Left renal cortex interstitium (tissue), 4 donors: ENCODE measurements around the gene ATP2B2. TPM values are rescaled to one million over a fixed set of nuclear protein-coding genes. Genes with fewer than 3 reads are reported as not detected.

Source experiments
- DNase-seq, 4 donors: peaks; one replicate each; pipeline ENCODE4 v3.0.0-alpha.2; 2013; ENCODE audit warnings: low read depth in 4 of 4, low spot score in 2 of 4, missing footprints in 1 of 4
- polyA plus RNA-seq, 4 donors: library from polyadenylated mRNA; unstranded; fragments of 120-200 nt; gene quantifications; one replicate each; pipeline ENCODE4 v1.2.1, GENCODE V29; 2013; ENCODE audit not compliant: insufficient read length in 4 of 4

Gene ATP2B2
- polyA plus RNA-seq, 4 donors = 0.33 to 0.65 (median 0.52) TPM

- no peak for DNase-seq
Observed at GRCh38 chr3:10435850-10436249, 69.5 kb downstream of the ATP2B2 start.

GRCh38 chr3:10434938-10435336 lies 70.4 kb downstream of the ATP2B2 start:
- DNase-seq = no peak

GRCh38 chr3:10434144-10434937 lies 71.0 kb downstream of the ATP2B2 start:
- DNase-seq = no peak

DNA sequence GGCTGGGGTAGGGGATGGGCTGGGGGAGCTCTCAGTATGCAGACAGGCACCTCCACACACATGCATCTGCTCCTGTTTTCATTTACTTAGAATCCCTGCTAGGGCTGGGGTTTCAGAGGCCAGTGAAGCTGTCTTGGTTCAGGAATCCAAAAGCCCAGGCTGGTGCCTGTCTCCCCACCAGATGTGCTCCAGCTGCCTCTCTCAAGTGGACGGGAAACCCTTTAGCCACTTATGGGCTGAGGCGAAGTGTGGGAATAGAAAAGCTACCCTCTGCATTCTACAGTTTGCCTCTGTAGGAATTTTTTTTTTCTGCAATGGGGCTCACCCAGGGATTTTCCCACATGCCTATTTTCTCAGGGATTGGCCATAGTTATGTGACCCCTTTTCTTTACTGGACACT lies 72.5 kb downstream of the ATP2B2 start:
- DNase-seq = no peak

DNA sequence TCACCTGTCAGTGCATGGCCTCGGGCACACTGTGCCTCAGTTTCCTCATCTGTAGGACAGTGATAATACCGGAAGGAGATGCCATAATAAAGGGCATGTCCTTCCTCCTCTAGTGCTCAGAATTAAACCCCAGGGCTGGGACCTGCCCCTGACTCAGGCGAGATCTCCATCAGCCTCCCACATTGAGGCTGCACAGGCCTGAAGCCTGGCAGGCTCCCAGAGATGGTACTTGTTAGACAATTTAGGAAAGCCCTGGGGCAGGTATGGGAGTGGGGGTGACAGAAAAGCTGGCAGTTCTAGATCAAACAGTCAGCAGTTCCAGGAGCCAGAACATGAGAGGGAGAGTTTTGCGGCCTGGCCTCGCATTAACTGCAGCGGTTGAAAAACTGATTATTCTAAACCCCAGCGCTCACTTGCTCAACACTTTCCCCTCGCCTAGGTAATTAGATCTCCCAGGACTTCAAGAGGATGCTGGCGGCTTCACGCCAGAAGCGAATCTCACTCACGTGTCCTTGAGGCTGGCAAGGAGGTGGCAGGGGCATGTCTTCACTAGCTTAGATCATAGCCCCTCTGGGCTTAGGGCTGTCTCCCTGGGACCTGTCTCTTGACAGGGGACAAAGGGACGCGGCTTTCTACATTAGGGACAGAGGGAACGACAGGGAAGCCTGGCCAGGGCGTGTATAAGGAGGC lies 73.1 kb downstream of the ATP2B2 start:
- no peak for DNase-seq

- no peak for DNase-seq
Observed at GRCh38 chr3:10430805-10431204, 74.6 kb downstream of the ATP2B2 start.

DNA sequence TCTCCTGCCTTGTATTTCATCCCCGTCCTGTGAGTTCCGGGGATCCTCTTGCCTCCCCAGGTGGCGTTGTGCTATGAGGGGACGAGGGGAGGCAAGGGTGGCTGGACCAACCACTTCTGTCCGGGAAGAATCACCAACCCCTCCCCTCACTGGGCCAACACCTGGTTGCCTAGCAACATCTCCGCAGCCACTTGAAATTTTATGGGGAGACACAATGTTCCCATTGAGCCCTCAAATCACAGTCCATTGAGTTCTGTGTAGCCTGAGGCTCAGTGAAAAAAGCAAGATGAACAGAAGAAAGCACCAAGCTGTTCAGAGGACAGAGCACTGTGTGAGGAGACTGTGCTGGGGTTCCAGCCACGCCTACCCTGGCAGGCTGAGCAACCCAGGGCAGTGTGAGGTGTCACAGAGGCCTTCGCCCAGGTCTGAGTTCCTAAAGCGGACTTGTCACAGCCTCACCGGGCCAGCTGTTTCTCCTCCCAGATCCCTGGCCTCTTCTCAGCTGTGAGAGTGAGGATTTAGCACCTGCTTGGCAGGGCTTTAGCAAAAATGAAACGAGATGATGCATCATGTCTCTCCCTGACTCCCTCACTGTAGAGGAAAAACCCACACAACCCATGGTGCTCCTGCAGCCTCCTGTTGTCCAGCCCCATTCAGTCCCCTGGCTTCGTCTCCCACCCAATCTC lies 76.8 kb downstream of the ATP2B2 start:
- no peak for DNase-seq

GRCh38 chr3:10426346-10427220 lies 78.8 kb downstream of the ATP2B2 start:
- no peak for DNase-seq

GRCh38 chr3:10423171-10423882 lies 82.1 kb downstream of the ATP2B2 start:
- no peak for DNase-seq

DNA sequence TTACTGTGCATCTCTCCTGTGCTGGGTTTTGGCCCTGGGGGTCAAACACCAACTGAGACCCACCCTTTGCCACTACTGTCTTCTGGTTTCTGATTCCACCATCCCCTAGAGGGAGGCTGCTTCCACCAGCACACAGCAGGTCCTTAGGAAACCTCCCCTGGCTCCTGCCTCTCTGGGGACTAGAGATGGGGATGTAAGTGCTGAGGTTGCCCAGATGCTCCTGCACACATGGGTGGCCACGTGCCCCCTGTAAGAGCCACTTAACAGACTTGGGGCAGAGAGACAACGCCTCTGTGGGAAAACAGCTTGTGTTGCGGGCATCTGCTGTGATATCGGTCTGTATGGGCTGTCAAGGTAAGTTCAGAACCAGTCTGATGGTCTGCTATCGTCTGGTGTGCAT lies 83.4 kb downstream of the ATP2B2 start:
- no peak for DNase-seq

DNA sequence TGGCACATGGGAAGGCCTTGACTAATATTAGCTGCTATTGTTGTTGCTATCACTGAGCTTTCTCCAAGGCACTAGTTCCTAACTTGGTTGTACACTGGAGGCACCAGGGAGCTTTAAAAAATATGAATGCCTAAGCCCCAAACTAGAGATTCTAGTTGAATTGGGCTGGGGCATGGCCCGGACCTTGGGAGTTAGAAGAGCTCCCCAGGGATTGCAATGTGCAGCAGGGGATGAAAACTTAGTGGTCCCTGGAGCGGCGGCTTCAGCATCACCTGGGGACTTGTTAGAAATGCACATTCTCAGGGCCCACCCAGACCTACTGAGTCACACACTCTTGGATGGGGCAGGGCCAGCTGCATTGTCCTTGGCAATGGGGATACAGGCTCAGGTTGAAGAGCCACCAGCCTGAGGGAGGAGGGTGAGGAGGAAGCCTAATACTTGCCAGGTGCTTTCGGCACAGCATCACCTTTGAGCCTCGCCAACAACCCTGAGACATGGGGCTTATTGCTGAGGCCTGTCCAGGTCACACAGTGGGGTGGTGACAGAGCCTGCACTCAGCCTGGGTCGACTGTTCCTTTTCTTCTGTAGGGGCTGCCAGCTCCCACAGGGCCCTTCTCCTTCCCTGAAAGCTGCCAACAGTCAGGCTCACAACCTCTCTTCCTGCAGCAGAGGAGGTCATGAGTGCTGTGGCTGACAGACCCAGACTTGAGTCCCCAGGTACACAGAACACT lies 84.5 kb downstream of the ATP2B2 start:
- no peak for DNase-seq

- DNase-seq = no peak
Observed at GRCh38 chr3:10419637-10420232, 85.7 kb downstream of the ATP2B2 start.

DNA sequence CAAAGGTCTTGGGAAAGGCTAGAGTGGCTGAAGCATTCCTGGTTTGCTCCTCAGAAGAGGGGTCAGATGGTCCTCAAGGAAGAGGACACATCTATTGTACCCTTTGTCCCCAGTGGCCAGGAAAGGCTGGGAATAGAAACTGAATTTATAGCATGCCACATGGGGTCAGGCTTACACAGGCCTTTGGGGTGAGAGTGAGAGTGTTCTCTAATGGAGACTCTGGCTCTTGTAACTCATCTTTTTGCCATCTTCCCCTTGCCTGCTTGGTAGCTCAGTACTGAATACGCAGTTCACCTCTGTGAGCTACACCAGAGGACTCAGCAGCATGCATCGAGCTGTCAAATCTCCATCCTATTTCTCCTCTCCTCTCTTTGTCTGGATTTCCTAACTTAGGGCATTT lies 87.5 kb downstream of the ATP2B2 start:
- no peak for DNase-seq

DNA sequence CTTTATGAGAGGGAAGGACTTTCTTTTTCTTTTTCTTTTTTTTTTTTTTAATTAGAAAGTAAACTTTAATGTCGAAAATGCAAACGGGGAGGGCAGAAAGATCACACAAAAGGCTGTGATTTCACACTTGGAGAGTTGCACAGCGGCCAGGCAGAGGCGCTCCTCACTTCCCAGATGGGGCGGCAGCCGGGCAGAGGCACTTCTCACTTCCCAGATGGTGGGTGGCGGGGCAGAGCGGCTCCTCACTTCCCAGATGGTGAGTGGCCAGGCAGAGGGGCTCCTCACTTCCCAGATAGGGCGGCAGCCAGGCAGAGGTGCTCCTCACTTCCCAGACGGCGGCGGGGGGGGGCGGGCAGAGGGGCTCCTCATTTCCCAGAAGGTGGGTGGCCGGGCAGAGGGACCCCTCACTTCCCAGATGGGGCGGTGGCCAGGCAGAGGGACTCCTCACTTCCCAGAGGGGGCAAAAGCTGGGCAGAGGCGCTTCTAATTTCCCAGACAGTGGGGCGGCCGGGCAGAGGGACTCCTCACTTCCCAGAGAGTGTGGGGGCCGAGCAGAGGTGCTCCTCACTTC lies 88.6 kb downstream of the ATP2B2 start:
- no peak for DNase-seq

- DNase-seq = no peak
Observed at GRCh38 chr3:10413041-10413440, 92.3 kb downstream of the ATP2B2 start.

- no peak for DNase-seq
Observed at GRCh38 chr3:10411598-10412332, 93.6 kb downstream of the ATP2B2 start.

- no peak for DNase-seq
Observed at GRCh38 chr3:10410383-10411002, 94.9 kb downstream of the ATP2B2 start.
